D721Med (cell line): ENCODE data around the gene CSTB.
A peak's percentile ranks its signal among the peaks of the same experiment; 100 is the strongest.
"Not testable (repeated sequence)": the region's sequence is repeated elsewhere in the genome, so short reads cannot be mapped to it uniquely, and the experiment has no call there.

Experiments used
- DNase-seq: peaks from one replicate; pipeline ENCODE4 v3.0.0; 2011; ENCODE audit warnings: low spot score; ENCODE audit not compliant: insufficient read length
- FAIRE-seq: peaks from 2 replicates; lab custom pipeline; 2011; peaks lifted over from hg19 to GRCh38; lab: Jason Lieb, UNC
- TF ChIP-seq, protein P1 (sequence below): IDR thresholded peaks from 2 replicates; pipeline ENCODE4 v1.5.1; 2012; ENCODE audit warnings: mild to moderate bottlenecking, control low read depth; ENCODE audit not compliant: insufficient read depth; ENCODE audit errors: missing control alignments

The CSTB gene, protein sequence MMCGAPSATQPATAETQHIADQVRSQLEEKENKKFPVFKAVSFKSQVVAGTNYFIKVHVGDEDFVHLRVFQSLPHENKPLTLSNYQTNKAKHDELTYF

GRCh38 chr21:43775795-43776430, at the start of gene CSTB:
CSTB (minus strand) TSS chr21:43776308; CDS start chr21:43776269, 39 bp downstream.
- TF ChIP-seq, protein P1, sequence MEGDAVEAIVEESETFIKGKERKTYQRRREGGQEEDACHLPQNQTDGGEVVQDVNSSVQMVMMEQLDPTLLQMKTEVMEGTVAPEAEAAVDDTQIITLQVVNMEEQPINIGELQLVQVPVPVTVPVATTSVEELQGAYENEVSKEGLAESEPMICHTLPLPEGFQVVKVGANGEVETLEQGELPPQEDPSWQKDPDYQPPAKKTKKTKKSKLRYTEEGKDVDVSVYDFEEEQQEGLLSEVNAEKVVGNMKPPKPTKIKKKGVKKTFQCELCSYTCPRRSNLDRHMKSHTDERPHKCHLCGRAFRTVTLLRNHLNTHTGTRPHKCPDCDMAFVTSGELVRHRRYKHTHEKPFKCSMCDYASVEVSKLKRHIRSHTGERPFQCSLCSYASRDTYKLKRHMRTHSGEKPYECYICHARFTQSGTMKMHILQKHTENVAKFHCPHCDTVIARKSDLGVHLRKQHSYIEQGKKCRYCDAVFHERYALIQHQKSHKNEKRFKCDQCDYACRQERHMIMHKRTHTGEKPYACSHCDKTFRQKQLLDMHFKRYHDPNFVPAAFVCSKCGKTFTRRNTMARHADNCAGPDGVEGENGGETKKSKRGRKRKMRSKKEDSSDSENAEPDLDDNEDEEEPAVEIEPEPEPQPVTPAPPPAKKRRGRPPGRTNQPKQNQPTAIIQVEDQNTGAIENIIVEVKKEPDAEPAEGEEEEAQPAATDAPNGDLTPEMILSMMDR: no peak
- DNase-seq (peak; percentile 84), FAIRE-seq (no peak)

DNA sequence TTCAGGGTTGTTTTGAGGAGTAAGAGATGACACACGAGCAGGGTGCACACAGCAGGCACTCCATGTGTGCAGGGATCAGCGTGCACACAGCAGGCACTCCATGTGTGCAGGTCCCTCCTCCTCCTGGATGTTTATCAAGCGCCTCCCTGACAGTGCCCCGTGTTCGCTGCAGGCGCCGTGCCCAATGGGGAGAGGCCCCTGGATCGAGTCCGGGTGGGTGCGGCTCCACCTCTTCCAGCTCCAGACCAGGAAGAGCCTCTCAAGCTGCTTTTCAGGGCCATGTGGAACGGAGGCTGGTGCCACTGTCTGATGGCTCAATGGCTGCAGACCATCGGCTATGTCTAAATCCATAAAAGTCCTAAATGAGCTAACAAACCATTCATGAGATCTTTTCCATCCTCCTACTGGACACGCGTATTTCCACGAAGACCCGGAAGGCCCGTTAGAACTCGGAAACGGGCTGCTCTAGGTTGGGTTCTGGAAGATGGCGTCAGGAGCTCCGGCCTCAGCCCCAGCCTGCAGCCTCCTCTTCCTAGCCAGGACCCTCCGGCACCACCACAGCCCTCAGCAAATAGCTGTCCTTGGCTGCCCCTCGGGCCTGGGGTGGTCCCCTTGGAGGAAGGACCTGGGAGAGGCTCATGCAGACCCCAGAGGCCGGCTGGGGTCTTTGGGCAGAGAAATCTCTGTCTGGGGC, 49.3 kb upstream of the CSTB start:
- FAIRE-seq (no peak), DNase-seq (no peak)
- TF ChIP-seq, protein P1: no peak

DNA sequence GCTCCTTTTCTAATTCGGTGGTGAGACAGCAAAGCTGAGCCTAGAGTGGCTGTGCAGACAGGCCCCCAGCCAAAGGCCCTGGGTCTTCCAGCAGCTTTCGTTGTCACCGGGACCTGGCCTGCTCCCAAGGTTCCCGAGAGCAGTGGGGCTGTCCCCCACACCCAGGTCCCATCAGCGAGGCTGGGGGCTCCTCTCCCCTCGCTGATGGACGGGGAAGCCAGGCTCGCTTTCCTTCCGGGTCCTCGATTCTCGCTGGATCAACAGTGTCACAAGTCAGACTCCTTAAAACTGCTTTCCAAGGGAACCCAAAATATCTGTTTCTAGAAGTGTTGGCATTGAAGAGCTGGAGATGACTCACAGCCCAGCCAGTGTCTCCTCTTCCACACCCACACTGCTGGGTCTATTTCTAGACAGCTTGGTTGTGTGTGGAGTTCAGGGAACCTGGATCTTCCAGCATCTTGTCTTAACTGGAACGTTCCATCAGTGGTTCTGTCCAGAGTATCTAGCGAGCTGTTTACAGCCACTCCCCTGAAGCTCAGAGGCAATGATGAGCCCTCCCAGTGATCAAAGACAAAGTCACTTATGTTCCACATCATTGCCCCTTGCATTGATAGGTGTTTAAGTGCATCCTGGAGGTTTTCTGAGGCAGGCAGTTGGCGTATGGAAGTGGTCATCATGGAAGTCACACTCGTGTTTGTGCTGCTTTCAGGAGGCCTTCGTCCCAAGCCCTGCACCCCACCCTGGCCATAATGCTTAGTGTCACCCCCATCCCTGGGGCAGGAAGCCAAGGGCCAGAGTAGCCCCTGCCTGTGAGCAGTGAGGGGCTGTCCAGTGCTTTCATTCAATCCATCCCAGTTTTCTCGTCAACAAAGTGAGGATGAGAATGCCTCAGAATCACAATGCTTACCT, 48.5 kb upstream of the CSTB start:
- TF ChIP-seq, protein P1: no peak
- DNase-seq (no peak), FAIRE-seq (no peak)

- not testable (repeated sequence) for FAIRE-seq, DNase-seq
Measured at GRCh38 chr21:43822741-43823140, 46.6 kb upstream of the CSTB start.

- DNase-seq, FAIRE-seq: not testable (repeated sequence)
Measured at GRCh38 chr21:43822166-43822565, 46.1 kb upstream of the CSTB start.

GRCh38 chr21:43820466-43820865, 44.4 kb upstream of the CSTB start:
- DNase-seq: no peak
- FAIRE-seq: no peak
- TF ChIP-seq, protein P1: no peak

- FAIRE-seq (no peak), DNase-seq (no peak)
- TF ChIP-seq, protein P1: no peak
Measured at GRCh38 chr21:43819511-43820405, 43.6 kb upstream of the CSTB start.
